ENCODE measurements around the gene NRF1.
"Not testable (repeated sequence)": the region's sequence is repeated elsewhere in the genome, so short reads cannot be mapped to it uniquely, and the experiment has no call there.

Gene NRF1

GRCh38 chr7:129611246-129612111 is at the start of gene NRF1:
TSS of gene NRF1 (plus strand) at chr7:129611720. CDS start at chr7:129657352, 45,632 bp downstream.
- H3K27me3 ChIP-seq (ENCODE audit: control insufficient read depth, insufficient read depth, low read length), result no peaks in the 10 kb centered on the region
- peaks cover 5% of the 10 kb centered on the region; the same call in 1 of the 2 replicates for H3K36me3 ChIP-seq (ENCODE audit: control insufficient read depth, insufficient read depth, low read length)
- peaks cover 1% of the 10 kb centered on the region; the same call in 1 of the 2 replicates for H3K4me1 ChIP-seq (ENCODE audit: control insufficient read depth, insufficient read depth, low read length)
- DNase-seq (ENCODE audit: low read depth, low spot score), result peak; percentile 27
- no peak within 1 kb of the TSS for H3K27ac ChIP-seq (ENCODE audit: low read length)
- H3K4me3 ChIP-seq (ENCODE audit: low read length), result peak within 1 kb of the TSS; percentile 71
- WGBS (ENCODE audit: insufficient coverage, insufficient read length), result no CpG with 5 or more reads among the region's 98 CpGs
- H3K9me3 ChIP-seq (ENCODE audit: control insufficient read depth, insufficient read depth, low read length), result no peaks in the 10 kb centered on the region

- no CpG with 5 or more reads among the region's 2 CpGs for WGBS (ENCODE audit: insufficient coverage, insufficient read length)
Measured at GRCh38 chr7:129566323-129566722, 45.2 kb upstream of the NRF1 start.

DNA sequence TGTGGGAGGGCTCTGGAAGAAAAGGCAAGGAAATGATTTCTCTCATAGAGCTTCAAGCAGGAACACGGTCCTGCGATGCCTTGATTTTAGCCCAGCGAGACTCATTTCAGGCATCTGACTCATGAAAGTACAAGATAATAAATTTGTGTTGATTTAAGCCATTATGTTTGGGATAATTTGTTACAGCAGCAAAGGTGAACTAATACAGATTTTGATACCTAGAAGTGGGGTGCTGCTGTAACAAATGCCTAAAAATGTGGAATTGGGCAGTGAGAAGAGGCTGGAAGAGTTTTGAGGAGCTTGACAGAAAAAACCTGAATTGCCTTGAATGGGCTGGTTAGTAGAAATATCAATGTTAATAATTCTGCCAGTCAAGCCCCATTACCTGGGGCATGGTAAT is 44.1 kb upstream of the NRF1 start:
- no peak overlapping the region for H3K4me3 ChIP-seq (ENCODE audit: low read length)
- WGBS (ENCODE audit: insufficient coverage, insufficient read length), result no CpG with 5 or more reads among the region's 3 CpGs
- DNase-seq (ENCODE audit: low read depth, low spot score), result no peak
- no peaks in the 10 kb centered on the region for H3K9me3 ChIP-seq (ENCODE audit: control insufficient read depth, insufficient read depth, low read length)
- no peaks in the 10 kb centered on the region for H3K4me1 ChIP-seq (ENCODE audit: control insufficient read depth, insufficient read depth, low read length)
- H3K27me3 ChIP-seq (ENCODE audit: control insufficient read depth, insufficient read depth, low read length), result no peaks in the 10 kb centered on the region
- H3K36me3 ChIP-seq (ENCODE audit: control insufficient read depth, insufficient read depth, low read length), result no peaks in the 10 kb centered on the region
- no peak overlapping the region for H3K27ac ChIP-seq (ENCODE audit: low read length)

More at GRCh38 chr7:129566323-129566722, 45.2 kb upstream of the NRF1 start:
- not testable (repeated sequence) for H3K4me3 ChIP-seq (ENCODE audit: low read length); DNase-seq (ENCODE audit: low read depth, low spot score); H3K27ac ChIP-seq (ENCODE audit: low read length); H3K27me3 ChIP-seq (ENCODE audit: control insufficient read depth, insufficient read depth, low read length); H3K9me3 ChIP-seq (ENCODE audit: control insufficient read depth, insufficient read depth, low read length); H3K36me3 ChIP-seq (ENCODE audit: control insufficient read depth, insufficient read depth, low read length); H3K4me1 ChIP-seq (ENCODE audit: control insufficient read depth, insufficient read depth, low read length)

GRCh38 chr7:129568240-129568639 is 43.3 kb upstream of the NRF1 start:
- Histone ChIP-seq H3K36me3 (ENCODE audit: control insufficient read depth, insufficient read depth, low read length) (no peaks in the 10 kb centered on the region), H3K4me1 (ENCODE audit: control insufficient read depth, insufficient read depth, low read length) (no peaks in the 10 kb centered on the region)
- no CpG with 5 or more reads among the region's 1 CpG for WGBS (ENCODE audit: insufficient coverage, insufficient read length)

DNA sequence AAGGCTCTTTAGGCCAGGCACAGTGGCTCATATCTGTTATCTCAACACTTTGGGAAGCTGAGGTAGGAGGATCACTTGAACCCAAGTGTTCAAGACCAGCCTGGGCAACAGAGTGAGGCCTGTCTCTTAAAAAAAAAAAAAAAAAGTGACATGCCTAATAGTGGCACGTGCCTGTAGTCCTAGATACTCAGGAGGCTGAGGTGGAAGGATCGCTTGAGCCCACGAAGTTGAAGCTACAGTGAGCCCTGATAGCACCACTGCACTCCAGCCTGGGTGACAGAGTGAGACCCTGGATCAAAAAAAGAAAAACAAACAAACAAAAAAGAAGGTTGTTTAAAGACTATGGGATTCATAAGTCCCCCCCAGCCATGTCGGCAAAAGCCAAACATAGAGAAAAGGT is 42.2 kb upstream of the NRF1 start:
- WGBS (ENCODE audit: insufficient coverage, insufficient read length), result no CpG with 5 or more reads among the region's 4 CpGs
- Histone ChIP-seq H3K27ac (ENCODE audit: low read length) (no peak overlapping the region), H3K36me3 (ENCODE audit: control insufficient read depth, insufficient read depth, low read length) (no peaks in the 10 kb centered on the region), H3K27me3 (ENCODE audit: control insufficient read depth, insufficient read depth, low read length) (no peaks in the 10 kb centered on the region), H3K9me3 (ENCODE audit: control insufficient read depth, insufficient read depth, low read length) (no peaks in the 10 kb centered on the region), H3K4me3 (ENCODE audit: low read length) (no peak overlapping the region), H3K4me1 (ENCODE audit: control insufficient read depth, insufficient read depth, low read length) (no peaks in the 10 kb centered on the region)
- no peak for DNase-seq (ENCODE audit: low read depth, low spot score)

More at GRCh38 chr7:129568240-129568639, 43.3 kb upstream of the NRF1 start:
- H3K27ac ChIP-seq (ENCODE audit: low read length), result no peak overlapping the region
- H3K4me3 ChIP-seq (ENCODE audit: low read length), result no peak overlapping the region
- DNase-seq (ENCODE audit: low read depth, low spot score), result no peak
- no peaks in the 10 kb centered on the region for H3K9me3 ChIP-seq (ENCODE audit: control insufficient read depth, insufficient read depth, low read length)
- H3K27me3 ChIP-seq (ENCODE audit: control insufficient read depth, insufficient read depth, low read length), result no peaks in the 10 kb centered on the region

GRCh38 chr7:129569811-129570215 is 41.7 kb upstream of the NRF1 start:
- no peaks in the 10 kb centered on the region for H3K27me3 ChIP-seq (ENCODE audit: control insufficient read depth, insufficient read depth, low read length)
- H3K4me1 ChIP-seq (ENCODE audit: control insufficient read depth, insufficient read depth, low read length), result no peaks in the 10 kb centered on the region
- H3K4me3 ChIP-seq (ENCODE audit: low read length), result no peak overlapping the region
- DNase-seq (ENCODE audit: low read depth, low spot score), result no peak
- H3K36me3 ChIP-seq (ENCODE audit: control insufficient read depth, insufficient read depth, low read length), result no peaks in the 10 kb centered on the region
- no CpG with 5 or more reads among the region's 2 CpGs for WGBS (ENCODE audit: insufficient coverage, insufficient read length)
- H3K9me3 ChIP-seq (ENCODE audit: control insufficient read depth, insufficient read depth, low read length), result no peaks in the 10 kb centered on the region
- no peak overlapping the region for H3K27ac ChIP-seq (ENCODE audit: low read length)

- no peaks in the 10 kb centered on the region for H3K27me3 ChIP-seq (ENCODE audit: control insufficient read depth, insufficient read depth, low read length)
- no peak overlapping the region for H3K27ac ChIP-seq (ENCODE audit: low read length)
- DNase-seq (ENCODE audit: low read depth, low spot score), result no peak
- H3K36me3 ChIP-seq (ENCODE audit: control insufficient read depth, insufficient read depth, low read length), result no peaks in the 10 kb centered on the region
- no peaks in the 10 kb centered on the region for H3K4me1 ChIP-seq (ENCODE audit: control insufficient read depth, insufficient read depth, low read length)
- no CpG with 5 or more reads among the region's 5 CpGs for WGBS (ENCODE audit: insufficient coverage, insufficient read length)
- H3K4me3 ChIP-seq (ENCODE audit: low read length), result no peak overlapping the region
- H3K9me3 ChIP-seq (ENCODE audit: control insufficient read depth, insufficient read depth, low read length), result no peaks in the 10 kb centered on the region
Measured at GRCh38 chr7:129571201-129571600, 40.3 kb upstream of the NRF1 start.

DNA sequence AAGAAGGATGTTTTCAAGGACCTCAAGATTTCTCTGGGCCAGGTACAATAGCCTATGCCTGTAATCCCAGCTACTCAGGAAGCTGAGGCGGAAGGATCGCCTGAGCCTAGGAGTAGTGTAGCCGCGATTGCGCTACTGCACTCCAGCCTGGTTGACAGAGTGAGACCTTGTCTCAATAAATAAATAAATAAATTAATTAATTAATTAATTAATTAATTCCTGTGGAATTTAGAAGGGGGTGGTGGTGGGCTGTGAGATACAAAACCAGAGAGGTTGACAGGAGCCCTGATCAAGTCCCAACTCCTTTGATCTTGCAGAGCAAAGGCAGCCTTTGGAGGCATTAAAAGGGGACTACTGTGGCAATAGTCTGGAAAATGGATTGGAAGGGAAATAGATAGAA is 39.3 kb upstream of the NRF1 start:
- no CpG with 5 or more reads among the region's 5 CpGs for WGBS (ENCODE audit: insufficient coverage, insufficient read length)
- H3K27ac ChIP-seq (ENCODE audit: low read length), result no peak overlapping the region

GRCh38 chr7:129574487-129574886 is 37.0 kb upstream of the NRF1 start:
- Histone ChIP-seq H3K36me3 (ENCODE audit: control insufficient read depth, insufficient read depth, low read length) (no peaks in the 10 kb centered on the region), H3K4me3 (ENCODE audit: low read length) (no peak overlapping the region), H3K4me1 (ENCODE audit: control insufficient read depth, insufficient read depth, low read length) (no peaks in the 10 kb centered on the region), H3K27ac (ENCODE audit: low read length) (no peak overlapping the region), H3K9me3 (ENCODE audit: control insufficient read depth, insufficient read depth, low read length) (no peaks in the 10 kb centered on the region; the same call in 1 of the 2 replicates), H3K27me3 (ENCODE audit: control insufficient read depth, insufficient read depth, low read length) (no peaks in the 10 kb centered on the region)
- no CpG with 5 or more reads among the region's 3 CpGs for WGBS (ENCODE audit: insufficient coverage, insufficient read length)
- DNase-seq (ENCODE audit: low read depth, low spot score), result no peak

More for the DNA sequence above, 39.3 kb upstream of the NRF1 start:
- DNase-seq (ENCODE audit: low read depth, low spot score), result no peak
- no peaks in the 10 kb centered on the region for H3K27me3 ChIP-seq (ENCODE audit: control insufficient read depth, insufficient read depth, low read length)
- no peak overlapping the region for H3K4me3 ChIP-seq (ENCODE audit: low read length)
- H3K9me3 ChIP-seq (ENCODE audit: control insufficient read depth, insufficient read depth, low read length), result no peaks in the 10 kb centered on the region
- no peaks in the 10 kb centered on the region for H3K4me1 ChIP-seq (ENCODE audit: control insufficient read depth, insufficient read depth, low read length)
- no peaks in the 10 kb centered on the region for H3K36me3 ChIP-seq (ENCODE audit: control insufficient read depth, insufficient read depth, low read length)

DNA sequence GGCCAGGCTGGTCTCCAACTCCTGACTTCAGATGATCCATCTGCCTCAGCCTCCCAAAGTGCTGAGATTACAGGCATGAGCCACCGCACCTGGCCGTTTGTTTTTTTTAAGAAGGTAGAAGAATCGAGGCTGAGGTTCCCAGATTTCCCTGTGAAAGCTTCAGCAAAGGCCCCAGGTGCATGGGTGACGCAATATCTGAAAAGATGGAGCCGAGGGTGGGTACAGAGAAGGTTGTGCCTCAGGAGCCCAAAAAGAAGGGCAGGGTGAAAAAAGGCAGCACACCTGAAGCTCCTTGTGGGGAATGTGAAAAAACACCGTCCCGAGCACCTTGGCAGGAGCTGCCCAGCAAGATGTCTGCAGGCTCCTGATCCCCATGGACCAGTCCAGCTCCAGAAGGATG is 35.8 kb upstream of the NRF1 start:
- H3K36me3 ChIP-seq (ENCODE audit: control insufficient read depth, insufficient read depth, low read length), result no peaks in the 10 kb centered on the region
- H3K4me3 ChIP-seq (ENCODE audit: low read length), result no peak overlapping the region
- no peaks in the 10 kb centered on the region for H3K4me1 ChIP-seq (ENCODE audit: control insufficient read depth, insufficient read depth, low read length)
- H3K27ac ChIP-seq (ENCODE audit: low read length), result no peak overlapping the region
- no peaks in the 10 kb centered on the region; the same call in 1 of the 2 replicates for H3K9me3 ChIP-seq (ENCODE audit: control insufficient read depth, insufficient read depth, low read length)
- no peak for DNase-seq (ENCODE audit: low read depth, low spot score)
- WGBS (ENCODE audit: insufficient coverage, insufficient read length), result no CpG with 5 or more reads among the region's 7 CpGs
- H3K27me3 ChIP-seq (ENCODE audit: control insufficient read depth, insufficient read depth, low read length), result no peaks in the 10 kb centered on the region

GRCh38 chr7:129576138-129576537 is 35.4 kb upstream of the NRF1 start:
- no peaks in the 10 kb centered on the region; the same call in 1 of the 2 replicates for H3K9me3 ChIP-seq (ENCODE audit: control insufficient read depth, insufficient read depth, low read length)
- H3K4me1 ChIP-seq (ENCODE audit: control insufficient read depth, insufficient read depth, low read length), result no peaks in the 10 kb centered on the region
- no CpG with 5 or more reads among the region's 2 CpGs for WGBS (ENCODE audit: insufficient coverage, insufficient read length)
- DNase-seq (ENCODE audit: low read depth, low spot score), result no peak
- H3K27ac ChIP-seq (ENCODE audit: low read length), result no peak overlapping the region
- H3K4me3 ChIP-seq (ENCODE audit: low read length), result no peak overlapping the region
- no peaks in the 10 kb centered on the region for H3K27me3 ChIP-seq (ENCODE audit: control insufficient read depth, insufficient read depth, low read length)
- no peaks in the 10 kb centered on the region for H3K36me3 ChIP-seq (ENCODE audit: control insufficient read depth, insufficient read depth, low read length)
